RPMI7951 (cell line): ENCODE data around the gene MLST8. TPM values are rescaled to one million over a fixed set of nuclear protein-coding genes. Genes with fewer than 3 reads are reported as not detected.
A peak's percentile ranks its signal among the peaks of the same experiment; 100 is the strongest.
"Not testable (repeated sequence)": the region's sequence is repeated elsewhere in the genome, so short reads cannot be mapped to it uniquely, and the experiment has no call there.

Source experiments
- DNase-seq: peaks from one replicate; pipeline ENCODE4 v3.0.0-alpha.2; 2012; ENCODE audit warnings: low read depth
- total RNA-seq: library from RNA; depleted of rRNA; stranded (reverse); fragments of >200 nt; shearing (Covaris generic); gene quantifications from 2 replicates; pipeline ENCODE4 v1.2.3, GENCODE V29; 2014

The MLST8 gene
- total RNA-seq, 1 experiment from 2014 or later: 23.4 TPM

- DNase-seq: no peak
These were observed 15.1 kb upstream of the MLST8 start for GRCh38 chr16:2190002-2190658.

- no peak for DNase-seq
These were observed 14.4 kb upstream of the MLST8 start for GRCh38 chr16:2190659-2191445.

GRCh38 chr16:2191446-2191706 lies 13.9 kb upstream of the MLST8 start:
- no peak for DNase-seq

GRCh38 chr16:2194166-2194834 lies 11.0 kb upstream of the MLST8 start:
- DNase-seq: peak; percentile 57

GRCh38 chr16:2194852-2195321 lies 10.4 kb upstream of the MLST8 start:
- DNase-seq: peak; percentile 33

- DNase-seq: no peak
These were observed 9.7 kb upstream of the MLST8 start for GRCh38 chr16:2195322-2196161.

- DNase-seq: no peak
These were observed 8.9 kb upstream of the MLST8 start, which contains the start of gene CASKIN1 for GRCh38 chr16:2196162-2196980. TSS of gene CASKIN1 (minus strand) at chr16:2196605. CDS start at chr16:2196432, 173 bp downstream.

- DNase-seq: no peak
These were observed 8.2 kb upstream of the MLST8 start for GRCh38 chr16:2196981-2197511.

GRCh38 chr16:2197765-2198164 lies 7.5 kb upstream of the MLST8 start:
- no peak for DNase-seq

- no peak for DNase-seq
These were observed 7.0 kb upstream of the MLST8 start for GRCh38 chr16:2198283-2198682.

- DNase-seq: no peak
These were observed 6.2 kb upstream of the MLST8 start for GRCh38 chr16:2199095-2199494.

GRCh38 chr16:2199621-2200139 lies 5.6 kb upstream of the MLST8 start:
- no peak for DNase-seq

- no peak for DNase-seq
These were observed 4.9 kb upstream of the MLST8 start for GRCh38 chr16:2200313-2200712.

- not testable (repeated sequence) for DNase-seq
These were observed 2.0 kb upstream of the MLST8 start for GRCh38 chr16:2203119-2203688.

- DNase-seq: no peak
These were observed 694 bp upstream of the MLST8 start for GRCh38 chr16:2204416-2205103.

GRCh38 chr16:2205967-2206313 lies 686 bp downstream of the MLST8 start:
- no peak for DNase-seq

GRCh38 chr16:2206420-2206779 lies 1.1 kb downstream of the MLST8 start:
- no peak for DNase-seq

- no peak for DNase-seq
These were observed 1.7 kb downstream of the MLST8 start for GRCh38 chr16:2206780-2207433.

- DNase-seq: no peak
These were observed 2.6 kb downstream of the MLST8 start for GRCh38 chr16:2207872-2208271.
